GM23338 (cell line): ENCODE measurements around the gene HOXC5. TPM values are rescaled to one million over a fixed set of nuclear protein-coding genes. Genes with fewer than 3 reads are reported as not detected.

Experiments
- ATAC-seq: fragments of 200-7000 bp; cut with Tn5 transposase; 3 replicates; pipeline ENCODE4 v1.9.1; 2020
- DNase-seq: peaks from one replicate; pipeline ENCODE4 v3.0.0-alpha.2; 2015; ENCODE audit warnings: low spot score
- H2AFZ ChIP-seq: fragments of 200-600 bp; sonication (generic); 2 replicates; pipeline ENCODE4 v1.8.0; 2016; ENCODE audit warnings: antibody characterized with exemption, mild to moderate bottlenecking, moderate library complexity
- H3F3A ChIP-seq: fragments of 200-600 bp; sonication (generic); replicated peaks from 2 replicates; pipeline ENCODE4 v1.8.0; 2017; ENCODE audit warnings: antibody characterized with exemption, mixed run types, low read depth
- H3K27ac ChIP-seq: fragments of 200-600 bp; sonication (generic); 2 replicates; pipeline ENCODE4 v1.6.1; 2016; ENCODE audit warnings: low read depth
- H3K27me3 ChIP-seq: fragments of 200-600 bp; sonication (generic); 2 replicates; pipeline ENCODE4 v1.8.0; 2016; ENCODE audit warnings: mild to moderate bottlenecking, mixed run types, moderate library complexity; ENCODE audit not compliant: insufficient read depth
- H3K36me3 ChIP-seq: fragments of 200-600 bp; sonication (generic); 2 replicates; pipeline ENCODE4 v1.8.0; 2016; ENCODE audit warnings: mild to moderate bottlenecking; ENCODE audit not compliant: insufficient read depth
- H3K4me1 ChIP-seq: fragments of 200-600 bp; sonication (generic); 2 replicates; pipeline ENCODE4 v1.8.0; 2016; ENCODE audit warnings: mild to moderate bottlenecking, moderate library complexity; ENCODE audit not compliant: insufficient read depth
- H3K4me2 ChIP-seq: fragments of 200-600 bp; sonication (generic); 2 replicates; pipeline ENCODE4 v1.7.1; 2017; ENCODE audit warnings: mixed run types
- H3K4me3 ChIP-seq: fragments of 200-600 bp; sonication (generic); 2 replicates; pipeline ENCODE4 v1.6.1; 2016; ENCODE audit warnings: mixed run types
- H3K79me2 ChIP-seq: fragments of 200-600 bp; sonication (generic); replicated peaks from 2 replicates; pipeline ENCODE4 v1.8.0; 2017; ENCODE audit warnings: mild to moderate bottlenecking; ENCODE audit not compliant: insufficient read depth
- H3K9me2 ChIP-seq: fragments of 200-600 bp; sonication (generic); 2 replicates; pipeline ENCODE4 v1.8.0; 2017; ENCODE audit not compliant: insufficient read depth
- H4K20me1 ChIP-seq: fragments of 200-600 bp; sonication (generic); replicated peaks from 2 replicates; pipeline ENCODE4 v1.8.0; 2017; ENCODE audit warnings: mild to moderate bottlenecking; ENCODE audit not compliant: insufficient read depth
- H3K27ac Mint-ChIP-seq: 2 replicates; pipeline ENCODE4 v1.8.0; 2020; ENCODE audit warnings: inconsistent platforms, mild to moderate bottlenecking, moderate library complexity, mixed read lengths
- H3K27me3 Mint-ChIP-seq: 3 replicates; pipeline ENCODE4 v1.8.0; 2022; ENCODE audit warnings: low read depth, mild to moderate bottlenecking, moderate library complexity, mixed read lengths, inconsistent platforms; ENCODE audit not compliant: insufficient read depth, poor library complexity
- H3K36me3 Mint-ChIP-seq: 3 replicates; pipeline ENCODE4 v1.8.0; 2021; ENCODE audit warnings: low read depth, mild to moderate bottlenecking, inconsistent platforms, moderate library complexity, mixed read lengths
- H3K4me1 Mint-ChIP-seq: 3 replicates; pipeline ENCODE4 v1.8.0; 2020; ENCODE audit warnings: mild to moderate bottlenecking, inconsistent platforms, mixed read lengths
- H3K4me3 Mint-ChIP-seq: 3 replicates; pipeline ENCODE4 v1.8.0; 2021; ENCODE audit warnings: moderate library complexity, mild to moderate bottlenecking, inconsistent platforms, mixed read lengths
- H3K9me3 Mint-ChIP-seq: 3 replicates; pipeline ENCODE4 v1.8.0; 2020; ENCODE audit warnings: moderate library complexity, mild to moderate bottlenecking, inconsistent platforms, mixed read lengths
- EZH2 ChIP-seq: fragments of 200-600 bp; sonication (generic); IDR thresholded peaks from one replicate; pipeline ENCODE4 v1.8.0; 2017; ENCODE audit warnings: antibody characterized with exemption, mild to moderate bottlenecking, low read depth; ENCODE audit not compliant: unreplicated experiment
- JUNB ChIP-seq: IDR thresholded peaks from one replicate; pipeline ENCODE4 v1.6.1; 2016; ENCODE audit warnings: antibody characterized with exemption; ENCODE audit not compliant: unreplicated experiment
- STAT1 ChIP-seq: IDR thresholded peaks from one replicate; pipeline ENCODE4 v1.6.1; 2016; ENCODE audit warnings: antibody characterized with exemption; ENCODE audit not compliant: unreplicated experiment
- ZNF331 ChIP-seq: fragments of 250-450 bp; sonication (Bioruptor Pico); IDR thresholded peaks from 2 replicates; pipeline ENCODE4 v1.5.0; 2020; ENCODE audit warnings: low read depth, mild to moderate bottlenecking, moderate library complexity
- ZNF462 ChIP-seq: fragments of 250-450 bp; sonication (Bioruptor Pico); IDR thresholded peaks from 2 replicates; pipeline ENCODE4 v1.5.0; 2020; ENCODE audit warnings: mild to moderate bottlenecking, moderate library complexity
- polyA plus RNA-seq: library from polyadenylated mRNA; unstranded; fragments of >200 nt; fragmentation: Nextera tagmentation; extraction: Ambion mirVana; gene quantifications from 2 replicates; pipeline ENCODE4 v1.2.1, GENCODE V29; 2016
- total RNA-seq: library from RNA; depleted of rRNA; stranded (reverse); fragments of >200 nt; shearing (Covaris generic); gene quantifications from 2 replicates; pipeline ENCODE4 v1.2.3, GENCODE V29; 2014

Gene HOXC5
- total and polyA plus RNA-seq, 2 experiments from 2014 or later: not detected

- peaks cover 13% of the 10 kb centered on the region for H3K4me1 Mint-ChIP-seq
- H3K36me3 Mint-ChIP-seq: no peaks in the 10 kb centered on the region
- no peak for ATAC-seq
- TF ChIP-seq JUNB: no peak
- TF ChIP-seq EZH2: peak; percentile 66
- Histone ChIP-seq H3K9me2 (no peaks in the 10 kb centered on the region), H4K20me1 (peaks cover 65% of the 10 kb centered on the region), H3K4me2 (no peak overlapping the region), H3F3A (peaks cover 32% of the 10 kb centered on the region), H2AFZ (no peak overlapping the region), H3K27ac (no peak overlapping the region), H3K4me3 (no peak overlapping the region), H3K36me3 (0 out of 2 replicates have a peak, but pooled peaks cover under 1% of the 10 kb centered on the region), H3K79me2 (no peaks in the 10 kb centered on the region), H3K27me3 (peaks cover 100% of the 10 kb centered on the region), H3K4me1 (peaks cover 16% of the 10 kb centered on the region; the same call in 1 of the 2 replicates)
- H3K27me3 Mint-ChIP-seq: peaks cover 100% of the 10 kb centered on the region
- peaks cover 4% of the 10 kb centered on the region; the same call in 2 of the 3 replicates for H3K9me3 Mint-ChIP-seq
- H3K4me3 Mint-ChIP-seq: no peak overlapping the region; the same call in 2 of the 3 replicates
- no peak overlapping the region for H3K27ac Mint-ChIP-seq
- no peak for DNase-seq
These were observed 10.4 kb downstream of the HOXC5 start for GRCh38 chr12:54042970-54043853.

GRCh38 chr12:54044425-54045103 lies 11.7 kb downstream of the HOXC5 start:
- H3K9me2 ChIP-seq: no peaks in the 10 kb centered on the region
- Mint-ChIP-seq H3K4me3 (no peak overlapping the region), H3K36me3 (no peaks in the 10 kb centered on the region), H3K9me3 (peaks cover 4% of the 10 kb centered on the region; the same call in 2 of the 3 replicates), H3K27ac (no peak overlapping the region), H3K27me3 (peaks cover 100% of the 10 kb centered on the region), H3K4me1 (peaks cover 11% of the 10 kb centered on the region)
- H4K20me1 ChIP-seq: peaks cover 69% of the 10 kb centered on the region
- peaks cover 26% of the 10 kb centered on the region; the same call in 1 of the 2 replicates for H3K4me1 ChIP-seq
- TF ChIP-seq EZH2 (peak; percentile 33), ZNF462 (CRISPR knock-in tag) (no peak), ZNF331 (CRISPR knock-in tag) (no peak), STAT1 (no peak), JUNB (no peak)
- no peak overlapping the region for H3K27ac ChIP-seq
- ATAC-seq (no peak), DNase-seq (no peak)
- H3F3A ChIP-seq: peaks cover 37% of the 10 kb centered on the region
- peaks cover 3% of the 10 kb centered on the region; the same call in 1 of the 2 replicates for H3K36me3 ChIP-seq
- H3K79me2 ChIP-seq: no peaks in the 10 kb centered on the region
- H3K4me2 ChIP-seq: no peak overlapping the region
- H2AFZ ChIP-seq: no peak overlapping the region
- no peak overlapping the region for H3K4me3 ChIP-seq
- H3K27me3 ChIP-seq: peaks cover 100% of the 10 kb centered on the region
